Neural progenitor cell (in vitro differentiated cells): ENCODE measurements around the gene FNTB. TPM values are rescaled to one million over a fixed set of nuclear protein-coding genes. Genes with fewer than 3 reads are reported as not detected.

ENCODE experiments used
- DNase-seq: peaks from one replicate; pipeline ENCODE4 v3.0.0-alpha.2; 2016; ENCODE audit warnings: low spot score
- H2AFZ ChIP-seq: fragments of 200-600 bp; sonication (generic); replicated peaks from 2 replicates; pipeline ENCODE4 v1.6.1; 2016; ENCODE audit warnings: antibody characterized with exemption
- H3F3A ChIP-seq: fragments of 200-600 bp; sonication (generic); 2 replicates; pipeline ENCODE4 v1.6.1; 2016; ENCODE audit warnings: antibody characterized with exemption, low read depth
- H3K27ac ChIP-seq: fragments of 200-600 bp; sonication (generic); 2 replicates; pipeline ENCODE4 v1.5.1; 2016; ENCODE audit warnings: mild to moderate bottlenecking
- H3K27me3 ChIP-seq: fragments of 200-600 bp; sonication (generic); 2 replicates; pipeline ENCODE4 v1.6.1; 2016; ENCODE audit warnings: mild to moderate bottlenecking, moderate library complexity
- H3K36me3 ChIP-seq: fragments of 200-600 bp; sonication (generic); 2 replicates; pipeline ENCODE4 v1.5.1; 2016
- H3K4me1 ChIP-seq: fragments of 200-600 bp; sonication (generic); 2 replicates; pipeline ENCODE4 v1.6.1; 2016; ENCODE audit warnings: mixed run types
- H3K4me2 ChIP-seq: fragments of 200-600 bp; sonication (generic); 2 replicates; pipeline ENCODE4 v1.6.1; 2016
- H3K4me3 ChIP-seq: fragments of 200-600 bp; sonication (generic); 2 replicates; pipeline ENCODE4 v1.5.1; 2016
- H3K79me2 ChIP-seq: fragments of 200-600 bp; sonication (generic); 2 replicates; pipeline ENCODE4 v1.6.1; 2016; ENCODE audit warnings: low read depth
- H3K9ac ChIP-seq: fragments of 200-600 bp; sonication (generic); 2 replicates; pipeline ENCODE4 v1.6.1; 2016
- H3K9me3 ChIP-seq: fragments of 200-600 bp; sonication (generic); 2 replicates; pipeline ENCODE4 v1.5.1; 2016; ENCODE audit warnings: low read depth
- H4K20me1 ChIP-seq: fragments of 200-600 bp; sonication (generic); 2 replicates; pipeline ENCODE4 v1.6.1; 2016; ENCODE audit warnings: low read depth
- H3K27ac Mint-ChIP-seq: 3 replicates; pipeline ENCODE4 v1.8.0; 2021; ENCODE audit warnings: mixed read lengths
- H3K27me3 Mint-ChIP-seq: 2 replicates; pipeline ENCODE4 v1.8.0; 2022; ENCODE audit warnings: low read depth, mild to moderate bottlenecking, inconsistent platforms, moderate library complexity, mixed read lengths; ENCODE audit not compliant: insufficient read depth
- H3K36me3 Mint-ChIP-seq: 3 replicates; pipeline ENCODE4 v1.8.0; 2021; ENCODE audit warnings: mixed read lengths
- H3K4me1 Mint-ChIP-seq: 3 replicates; pipeline ENCODE4 v1.8.0; 2021; ENCODE audit warnings: mixed read lengths
- H3K4me3 Mint-ChIP-seq: 3 replicates; pipeline ENCODE4 v1.8.0; 2021; ENCODE audit warnings: mild to moderate bottlenecking, moderate library complexity, mixed read lengths
- H3K9me3 Mint-ChIP-seq: 3 replicates; pipeline ENCODE4 v1.8.0; 2020; ENCODE audit warnings: mixed read lengths
- EZH2 ChIP-seq: fragments of 200-600 bp; sonication (generic); IDR thresholded peaks from 2 replicates; pipeline ENCODE4 v1.6.1; 2017; ENCODE audit warnings: antibody characterized with exemption, mild to moderate bottlenecking, moderate library complexity
- EZH2phosphoT487 ChIP-seq: fragments of 200-600 bp; sonication (generic); IDR thresholded peaks from 2 replicates; pipeline ENCODE4 v1.6.1; 2017; ENCODE audit warnings: antibody characterized with exemption
- total RNA-seq: library from RNA; depleted of rRNA; stranded (reverse); fragments of >200 nt; gene quantifications from 2 replicates; pipeline ENCODE4 v1.2.3, GENCODE V29; 2015; ENCODE audit warnings: low replicate concordance
- TF ChIP-seq, protein P1 (sequence below): fragments of 200-600 bp; sonication (generic); IDR thresholded peaks from 2 replicates; pipeline ENCODE4 v1.5.1; 2017; ENCODE audit warnings: antibody characterized with exemption, mild to moderate bottlenecking

FNTB gene
- total RNA-seq, 1 donor from 2014 or later: 8.0 TPM

DNA sequence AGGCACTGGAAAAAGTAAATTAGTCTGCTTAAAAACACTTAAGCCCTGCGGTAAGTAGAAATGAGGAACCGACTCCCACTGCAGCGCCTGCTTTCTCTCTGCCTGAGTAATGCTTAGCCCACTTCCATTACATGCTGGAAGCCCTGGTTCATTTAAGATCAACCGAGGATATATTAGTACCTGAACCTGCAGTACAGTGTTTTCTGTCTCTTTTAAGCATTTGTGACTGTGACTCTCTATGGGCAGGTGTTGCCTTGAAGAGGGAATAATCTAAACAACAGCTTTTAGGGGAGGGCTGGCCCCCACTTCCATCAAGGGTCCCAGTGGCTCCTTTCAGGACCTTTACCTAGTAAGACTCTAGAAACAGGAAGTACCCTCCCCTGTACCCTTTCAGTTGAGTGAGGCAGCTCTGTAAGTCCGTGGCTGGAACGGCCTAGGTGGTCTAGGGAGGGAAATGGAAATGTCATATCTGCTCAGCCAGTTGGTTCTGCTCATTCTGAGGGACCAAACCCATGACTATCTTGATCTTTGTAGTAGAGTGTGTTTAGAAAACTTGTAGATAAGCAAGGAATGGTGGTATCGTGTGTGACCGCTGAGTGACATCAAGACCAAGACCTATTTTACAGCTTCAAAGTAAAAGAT lies 56.2 kb downstream of the FNTB start:
- Histone ChIP-seq H3K27ac (no peak overlapping the region), H3K79me2 (no peaks in the 10 kb centered on the region), H3F3A (no peaks in the 10 kb centered on the region), H2AFZ (no peak overlapping the region), H3K4me1 (no peaks in the 10 kb centered on the region), H3K27me3 (no peaks in the 10 kb centered on the region), H3K36me3 (no peaks in the 10 kb centered on the region), H3K9me3 (no peaks in the 10 kb centered on the region), H3K4me3 (no peak overlapping the region), H4K20me1 (no peaks in the 10 kb centered on the region), H3K9ac (no peak overlapping the region), H3K4me2 (no peak overlapping the region)
- Mint-ChIP-seq H3K27me3 (peaks cover 3% of the 10 kb centered on the region), H3K4me3 (no peak overlapping the region), H3K4me1 (no peaks in the 10 kb centered on the region), H3K27ac (no peak overlapping the region), H3K9me3 (no peaks in the 10 kb centered on the region), H3K36me3 (peaks cover 20% of the 10 kb centered on the region)
- TF ChIP-seq, protein P1, sequence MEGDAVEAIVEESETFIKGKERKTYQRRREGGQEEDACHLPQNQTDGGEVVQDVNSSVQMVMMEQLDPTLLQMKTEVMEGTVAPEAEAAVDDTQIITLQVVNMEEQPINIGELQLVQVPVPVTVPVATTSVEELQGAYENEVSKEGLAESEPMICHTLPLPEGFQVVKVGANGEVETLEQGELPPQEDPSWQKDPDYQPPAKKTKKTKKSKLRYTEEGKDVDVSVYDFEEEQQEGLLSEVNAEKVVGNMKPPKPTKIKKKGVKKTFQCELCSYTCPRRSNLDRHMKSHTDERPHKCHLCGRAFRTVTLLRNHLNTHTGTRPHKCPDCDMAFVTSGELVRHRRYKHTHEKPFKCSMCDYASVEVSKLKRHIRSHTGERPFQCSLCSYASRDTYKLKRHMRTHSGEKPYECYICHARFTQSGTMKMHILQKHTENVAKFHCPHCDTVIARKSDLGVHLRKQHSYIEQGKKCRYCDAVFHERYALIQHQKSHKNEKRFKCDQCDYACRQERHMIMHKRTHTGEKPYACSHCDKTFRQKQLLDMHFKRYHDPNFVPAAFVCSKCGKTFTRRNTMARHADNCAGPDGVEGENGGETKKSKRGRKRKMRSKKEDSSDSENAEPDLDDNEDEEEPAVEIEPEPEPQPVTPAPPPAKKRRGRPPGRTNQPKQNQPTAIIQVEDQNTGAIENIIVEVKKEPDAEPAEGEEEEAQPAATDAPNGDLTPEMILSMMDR: no peak
- TF ChIP-seq EZH2phosphoT487 (no peak), EZH2 (no peak)
- DNase-seq: no peak

DNA sequence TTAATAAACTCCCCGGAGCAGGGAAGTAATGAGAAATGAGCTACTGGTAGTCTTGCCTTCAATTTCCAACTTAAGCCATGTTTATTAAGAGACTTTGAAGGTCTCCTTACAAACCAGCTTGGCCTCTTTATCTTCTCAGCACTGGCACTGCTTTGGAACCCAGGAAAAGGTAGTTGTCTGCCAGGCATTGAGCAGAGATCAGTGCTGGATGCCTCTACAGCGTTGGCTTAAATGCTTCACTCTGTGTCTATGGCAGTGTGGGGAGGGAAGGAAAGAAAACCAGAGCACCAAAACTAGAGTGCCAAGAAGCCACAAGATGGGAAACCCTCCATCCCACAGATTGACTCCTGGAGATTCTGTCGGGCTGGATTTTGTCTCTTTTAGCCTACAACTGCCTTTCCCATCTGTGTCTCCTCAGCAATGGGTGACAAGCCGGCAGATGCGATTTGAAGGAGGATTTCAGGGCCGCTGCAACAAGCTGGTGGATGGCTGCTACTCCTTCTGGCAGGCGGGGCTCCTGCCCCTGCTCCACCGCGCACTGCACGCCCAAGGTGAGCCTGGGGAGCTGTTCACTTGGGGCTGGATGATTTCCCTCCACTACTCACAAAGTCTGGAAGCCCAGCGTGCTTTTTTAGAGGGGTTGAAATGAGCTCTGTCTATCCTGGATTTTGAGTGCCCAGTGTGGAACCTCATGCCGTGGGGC lies 57.3 kb downstream of the FNTB start:
- no peaks in the 10 kb centered on the region for H3K79me2 ChIP-seq
- Mint-ChIP-seq H3K27ac (no peak overlapping the region), H3K4me3 (no peak overlapping the region), H3K36me3 (peaks cover 20% of the 10 kb centered on the region), H3K9me3 (no peaks in the 10 kb centered on the region), H3K4me1 (no peaks in the 10 kb centered on the region), H3K27me3 (peaks cover 3% of the 10 kb centered on the region)
- H3K9me3 ChIP-seq: no peaks in the 10 kb centered on the region
- H4K20me1 ChIP-seq: no peaks in the 10 kb centered on the region
- no peak overlapping the region for H3K27ac ChIP-seq
- no peak overlapping the region for H3K4me2 ChIP-seq
- H3K36me3 ChIP-seq: no peaks in the 10 kb centered on the region
- DNase-seq: no peak
- no peaks in the 10 kb centered on the region for H3K4me1 ChIP-seq
- H3K27me3 ChIP-seq: no peaks in the 10 kb centered on the region
- no peak overlapping the region for H3K9ac ChIP-seq
- H2AFZ ChIP-seq: no peak overlapping the region
- no peaks in the 10 kb centered on the region for H3F3A ChIP-seq
- H3K4me3 ChIP-seq: no peak overlapping the region
- no peak for TF ChIP-seq EZH2
- TF ChIP-seq, protein P1: no peak
- TF ChIP-seq EZH2phosphoT487: no peak

DNA sequence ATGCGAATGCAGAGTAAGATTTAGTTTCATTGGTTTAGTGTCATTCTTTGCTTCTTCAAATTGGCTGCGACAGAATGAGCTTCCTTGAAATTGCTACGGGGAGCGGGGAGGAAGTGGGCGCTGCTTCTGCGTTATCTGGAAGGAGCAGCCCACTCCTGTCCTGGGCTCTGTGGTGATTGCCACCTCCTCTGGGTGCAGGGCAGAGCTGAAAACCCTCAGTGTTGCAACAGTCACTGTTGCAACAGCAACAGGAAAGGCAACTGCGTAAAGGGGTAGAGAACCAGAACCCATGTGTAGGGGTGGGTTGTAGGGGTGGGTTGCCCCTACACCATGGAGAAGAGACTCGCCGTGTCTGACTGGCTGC lies 57.9 kb downstream of the FNTB start:
- no peak for DNase-seq
- Histone ChIP-seq H3K4me2 (no peak overlapping the region), H3K9ac (no peak overlapping the region), H3K36me3 (no peaks in the 10 kb centered on the region), H2AFZ (no peak overlapping the region), H3K27ac (no peak overlapping the region), H4K20me1 (no peaks in the 10 kb centered on the region), H3K9me3 (no peaks in the 10 kb centered on the region), H3K4me3 (no peak overlapping the region), H3K79me2 (no peaks in the 10 kb centered on the region), H3F3A (no peaks in the 10 kb centered on the region), H3K4me1 (no peaks in the 10 kb centered on the region), H3K27me3 (no peaks in the 10 kb centered on the region)
- Mint-ChIP-seq H3K4me1 (no peaks in the 10 kb centered on the region), H3K9me3 (no peaks in the 10 kb centered on the region), H3K27me3 (peaks cover 3% of the 10 kb centered on the region), H3K27ac (no peak overlapping the region), H3K4me3 (no peak overlapping the region), H3K36me3 (peaks cover 20% of the 10 kb centered on the region)
- no peak for TF ChIP-seq EZH2phosphoT487
- no peak for TF ChIP-seq EZH2
- TF ChIP-seq, protein P1: no peak
